GM19468 (cell line): ENCODE measurements around the gene GLO1.
A peak's percentile ranks its signal among the peaks of the same experiment; 100 is the strongest.

Source experiments
- ATAC-seq: cut with Tn5 transposase; IDR thresholded peaks from one replicate; pipeline ENCODE4 v1.9.1; 2021; ENCODE audit warnings: mild to moderate bottlenecking, moderate library complexity, moderate number of reproducible peaks; ENCODE audit not compliant: unreplicated experiment; ENCODE audit errors: extremely low read depth

GLO1 gene

GRCh38 chr6:38673397-38674165, 29.4 kb downstream of the GLO1 start:
- no peak for ATAC-seq

DNA sequence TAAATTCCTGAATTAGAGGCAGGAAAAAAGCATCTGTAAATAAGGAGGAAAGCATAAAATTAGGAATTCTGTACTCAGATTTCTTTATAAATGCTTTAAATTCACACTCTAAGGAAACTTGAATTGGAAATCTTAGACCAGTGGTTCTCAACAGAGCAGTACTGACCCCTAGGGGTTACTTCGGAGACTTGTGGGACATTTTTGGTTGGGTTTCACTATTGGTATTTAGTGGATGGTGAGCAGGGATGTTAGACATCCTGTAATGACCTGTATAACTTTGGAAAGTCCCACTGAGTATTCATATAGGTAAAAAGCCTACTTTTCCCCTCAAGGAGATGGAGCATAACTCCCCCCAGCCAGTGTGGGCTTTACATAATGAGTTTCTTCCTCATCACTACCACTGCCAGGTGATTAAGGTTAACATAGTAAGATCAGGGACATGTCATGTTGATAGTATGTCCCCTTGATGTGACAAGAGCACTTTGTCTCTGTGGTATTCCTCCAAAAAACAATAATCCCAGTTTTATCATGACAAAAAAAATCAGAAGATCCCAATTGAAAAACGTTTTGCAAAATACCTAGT, 31.0 kb downstream of the GLO1 start:
- ATAC-seq: peak; percentile 27

- ATAC-seq: no peak
These were observed 44.4 kb downstream of the GLO1 start for GRCh38 chr6:38658418-38659167.

DNA sequence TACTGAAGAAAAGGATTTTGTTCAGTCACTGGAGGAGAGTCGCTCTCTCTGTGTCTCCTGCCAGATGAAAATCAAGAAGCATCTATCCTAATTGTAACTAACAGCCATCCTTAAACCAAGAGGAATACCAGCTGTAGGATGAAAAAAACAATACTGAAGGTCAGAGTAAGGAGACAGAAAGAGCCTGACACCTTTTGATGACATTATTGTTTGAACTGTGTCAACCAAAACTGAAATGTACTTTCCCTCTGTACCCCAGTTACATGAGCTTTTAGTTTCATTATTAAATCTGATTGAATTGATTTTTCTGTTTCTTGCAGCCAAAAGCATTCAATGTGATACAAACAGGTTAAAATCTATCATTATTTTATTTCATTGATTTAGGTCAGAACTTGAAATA, 46.0 kb downstream of the GLO1 start:
- ATAC-seq: no peak

- no peak for ATAC-seq
These were observed 48.7 kb downstream of the GLO1 start for GRCh38 chr6:38654263-38654662.

DNA sequence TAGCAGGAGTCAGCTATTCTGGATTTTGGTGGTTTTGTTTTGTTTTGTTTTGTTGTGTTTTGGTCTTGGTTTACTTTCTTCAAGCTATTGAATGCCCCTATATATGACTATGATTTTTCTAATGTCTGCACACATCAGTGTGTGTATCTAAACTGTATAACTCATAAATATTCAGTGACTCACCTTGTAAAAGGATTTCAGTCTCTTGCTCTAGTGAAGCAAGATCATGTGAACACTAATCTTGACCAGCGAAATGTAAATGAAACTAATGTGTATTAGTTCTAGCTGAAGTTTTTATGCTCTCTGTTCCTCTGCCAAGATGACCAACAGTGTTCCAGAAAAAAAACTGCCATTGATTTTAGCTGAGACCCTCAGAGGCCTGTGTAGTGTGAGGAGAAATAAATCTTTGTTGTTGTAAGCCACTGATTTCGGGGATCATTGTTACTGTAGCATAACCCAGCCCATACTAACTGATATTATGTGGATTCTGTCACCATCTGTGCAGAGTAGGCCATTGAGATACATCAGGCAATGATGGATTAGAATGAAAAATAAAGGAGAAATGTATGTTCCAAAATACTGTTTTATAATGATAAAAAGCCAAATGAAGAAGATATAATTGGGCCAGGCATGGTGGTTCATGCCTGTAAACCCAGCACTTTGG, 51.7 kb downstream of the GLO1 start:
- ATAC-seq: no peak

DNA sequence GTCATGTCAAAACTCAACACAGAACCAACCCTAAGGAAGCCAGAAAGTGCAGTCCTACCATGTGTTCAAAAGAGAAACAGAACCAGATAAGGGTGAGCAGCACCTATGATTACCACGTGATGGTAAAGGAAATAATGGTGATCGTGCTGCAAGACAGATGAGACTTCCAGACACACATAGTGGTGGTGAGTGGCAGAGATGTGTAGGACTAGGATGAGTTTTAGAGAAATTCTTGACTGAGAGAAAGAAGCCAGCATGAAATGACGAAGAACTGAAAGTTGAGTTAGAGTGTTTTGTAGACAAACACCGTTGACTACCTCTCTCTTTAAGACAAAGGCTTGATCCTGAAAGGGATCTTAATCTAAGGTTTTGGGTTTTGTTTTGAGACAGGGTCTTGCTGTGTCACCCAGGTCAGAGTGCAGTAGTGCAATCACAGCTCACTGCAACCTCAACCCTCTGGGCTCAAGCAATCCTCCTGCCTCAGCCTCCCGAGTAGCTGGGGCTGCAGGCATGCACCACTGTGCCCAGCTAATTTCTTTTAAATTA, 52.7 kb downstream of the GLO1 start:
- no peak for ATAC-seq

GRCh38 chr6:38649744-38650143, 53.2 kb downstream of the GLO1 start:
- ATAC-seq: no peak

GRCh38 chr6:38648629-38649028, 54.3 kb downstream of the GLO1 start:
- ATAC-seq: no peak

GRCh38 chr6:38646166-38646878, 56.6 kb downstream of the GLO1 start:
- no peak for ATAC-seq

GRCh38 chr6:38644951-38645350, 58.0 kb downstream of the GLO1 start:
- ATAC-seq: no peak

- ATAC-seq: no peak
These were observed 62.6 kb downstream of the GLO1 start for GRCh38 chr6:38640216-38640909.

GRCh38 chr6:38639498-38640215, 63.3 kb downstream of the GLO1 start, which contains the start of gene BTBD9:
Gene BTBD9, minus strand, starts transcription at chr6:38639929.
- ATAC-seq: peak; percentile 43

- ATAC-seq: no peak
These were observed 63.9 kb downstream of the GLO1 start for GRCh38 chr6:38638941-38639497.

DNA sequence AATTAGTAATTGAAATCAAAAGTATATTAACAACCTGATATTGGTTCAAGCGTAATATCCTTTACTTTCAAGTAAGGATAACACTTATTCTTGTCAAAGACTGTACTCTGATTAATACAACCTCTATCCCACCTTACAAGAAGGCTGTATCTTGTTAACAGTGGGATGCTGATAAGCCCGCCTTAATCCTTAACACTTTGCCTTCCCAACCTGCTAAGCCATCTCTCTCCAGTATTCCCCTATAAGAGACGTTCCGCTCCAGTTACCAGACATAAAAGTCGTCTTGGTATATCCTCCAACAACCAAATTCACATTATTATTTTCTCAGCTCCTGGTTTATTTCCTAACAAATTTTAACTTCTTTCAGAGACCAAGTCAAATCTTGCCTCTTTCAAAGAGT, 65.2 kb downstream of the GLO1 start:
- ATAC-seq: no peak

GRCh38 chr6:38636027-38636426, 66.9 kb downstream of the GLO1 start:
- ATAC-seq: no peak

DNA sequence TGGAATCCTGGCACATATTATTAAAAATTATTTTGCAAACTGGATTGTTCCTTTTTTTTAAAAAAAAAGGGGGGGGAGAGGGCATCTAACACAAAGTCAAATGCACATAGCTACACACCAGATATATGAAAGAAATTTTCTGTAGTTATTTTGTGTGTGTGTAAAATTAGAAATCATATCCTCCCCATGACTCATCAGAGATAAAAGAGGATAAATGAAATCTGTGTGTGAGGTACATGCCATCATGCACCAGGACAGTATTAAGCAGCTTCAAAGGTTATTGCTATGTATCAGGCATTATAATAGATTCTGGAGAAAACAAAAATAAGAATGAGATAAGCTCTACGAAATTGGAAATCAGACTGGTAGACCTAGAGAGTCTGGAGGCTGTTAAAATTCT, 68.4 kb downstream of the GLO1 start:
- no peak for ATAC-seq

DNA sequence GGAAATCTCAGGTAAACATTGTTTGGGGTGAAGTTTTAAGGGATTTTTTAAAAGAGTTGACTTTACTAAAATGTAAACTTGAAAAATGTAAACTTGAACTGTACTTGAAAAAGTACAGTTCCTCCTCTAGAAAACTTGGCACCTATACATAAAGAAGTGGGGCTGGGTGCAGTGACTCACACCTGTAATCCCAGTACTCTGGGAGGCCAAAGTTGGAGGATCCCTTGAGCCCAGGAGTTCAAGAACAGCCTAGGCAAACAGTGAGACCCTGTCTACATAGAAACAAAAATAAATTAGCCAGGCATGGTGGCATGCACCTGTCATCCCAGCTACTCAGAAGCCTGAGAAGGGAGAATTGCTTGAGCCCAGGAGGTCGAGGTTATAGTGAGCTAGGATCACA, 70.5 kb downstream of the GLO1 start:
- no peak for ATAC-seq
